ENCODE measurements around the gene LRRC43.

The LRRC43 gene

GRCh38 chr12:122182887-122183587 is at the start of gene LRRC43:
TSS of gene LRRC43 (plus strand) at chr12:122183123. CDS start at chr12:122183145, 22 bp downstream.
- DNase-seq = peak; percentile 38

GRCh38 chr12:122133192-122133950 is 49.6 kb upstream of the LRRC43 start:
- no peak for DNase-seq

DNA sequence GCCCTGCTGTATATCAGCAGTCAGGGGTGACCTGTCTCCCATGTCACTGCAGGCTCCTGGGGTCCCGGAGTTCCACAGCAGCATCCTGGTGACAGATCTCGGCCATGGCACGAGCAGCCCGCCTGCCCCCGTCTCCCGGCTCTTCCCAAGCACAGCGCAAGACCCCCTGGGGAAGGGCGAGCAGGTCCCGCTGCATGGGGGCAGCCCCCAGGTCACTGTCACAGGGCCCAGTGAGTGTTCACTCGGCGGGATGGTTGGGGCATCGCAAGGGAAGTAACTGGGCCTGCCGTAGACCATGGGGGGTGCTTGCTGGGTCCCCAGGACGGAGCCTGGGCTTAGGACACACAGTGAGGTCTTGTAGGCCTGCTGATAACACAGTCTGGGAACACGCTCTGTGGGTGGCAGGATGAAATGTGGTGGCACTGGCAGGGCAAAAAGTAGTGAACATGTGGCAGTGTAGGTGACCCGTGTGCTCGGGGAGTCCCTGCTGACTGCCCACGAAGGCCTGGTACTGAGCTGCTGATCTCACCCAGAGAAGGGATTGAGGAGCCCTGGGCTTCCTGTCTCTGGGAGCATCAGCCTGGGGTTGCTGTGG is 47.4 kb upstream of the LRRC43 start:
- DNase-seq = no peak

DNA sequence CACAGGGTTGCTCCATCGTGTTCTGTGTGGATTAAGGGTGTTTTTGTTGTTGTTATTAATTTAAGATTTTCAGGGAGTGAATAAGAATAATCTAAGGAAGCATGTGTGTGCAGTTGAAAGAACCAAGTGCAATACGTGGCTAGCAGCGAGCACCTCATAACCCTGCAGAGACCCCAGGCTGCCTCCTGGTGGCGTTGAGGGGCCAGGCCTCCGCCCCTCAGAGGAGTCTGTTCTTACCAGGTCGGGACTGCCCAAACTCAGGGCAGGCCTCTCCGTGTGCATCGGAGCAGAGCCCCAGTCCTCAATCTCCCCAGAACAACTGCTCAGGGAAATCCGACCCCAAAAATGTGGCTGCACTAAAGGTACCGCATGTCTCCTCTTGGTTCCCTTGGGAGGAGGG is 45.7 kb upstream of the LRRC43 start:
- DNase-seq = peak; percentile 53

DNA sequence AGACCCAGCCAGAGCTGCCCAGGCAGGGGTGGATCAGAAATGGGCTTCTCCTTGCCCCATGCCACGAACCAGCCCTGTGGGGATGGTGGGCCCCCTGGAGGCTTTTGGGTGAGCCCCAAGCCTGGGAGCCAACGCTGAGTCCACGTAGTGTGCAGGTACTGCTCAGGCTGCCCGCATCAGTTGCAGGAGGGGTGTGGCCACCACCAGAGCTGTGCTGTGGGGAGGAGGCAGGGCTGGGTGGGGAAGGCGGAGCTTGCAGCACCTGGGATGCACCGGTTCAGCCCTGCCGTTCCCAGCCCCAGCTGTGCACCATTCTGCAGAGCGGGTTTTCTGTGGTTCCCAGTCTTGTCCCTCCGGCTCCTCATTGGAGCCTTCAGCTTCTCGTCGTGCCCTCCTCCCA is 45.2 kb upstream of the LRRC43 start:
- DNase-seq = peak; percentile 87

DNA sequence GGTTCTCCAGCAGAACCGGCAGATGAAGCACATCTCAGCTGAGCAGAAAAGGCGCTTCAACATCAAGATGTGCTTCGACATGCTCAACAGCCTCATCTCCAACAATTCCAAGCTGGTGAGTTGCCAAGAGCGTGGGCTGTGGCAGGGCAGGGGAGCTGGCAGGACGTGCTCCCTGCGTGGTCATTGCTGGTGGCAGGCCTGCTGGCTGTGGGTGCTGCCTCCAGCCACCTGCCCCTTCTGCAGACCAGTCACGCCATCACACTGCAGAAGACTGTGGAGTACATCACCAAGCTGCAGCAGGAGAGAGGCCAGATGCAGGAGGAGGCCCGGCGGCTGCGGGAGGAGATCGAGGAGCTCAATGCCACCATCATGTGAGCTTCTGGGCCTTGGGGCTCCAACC is 44.7 kb upstream of the LRRC43 start:
- no peak for DNase-seq

DNA sequence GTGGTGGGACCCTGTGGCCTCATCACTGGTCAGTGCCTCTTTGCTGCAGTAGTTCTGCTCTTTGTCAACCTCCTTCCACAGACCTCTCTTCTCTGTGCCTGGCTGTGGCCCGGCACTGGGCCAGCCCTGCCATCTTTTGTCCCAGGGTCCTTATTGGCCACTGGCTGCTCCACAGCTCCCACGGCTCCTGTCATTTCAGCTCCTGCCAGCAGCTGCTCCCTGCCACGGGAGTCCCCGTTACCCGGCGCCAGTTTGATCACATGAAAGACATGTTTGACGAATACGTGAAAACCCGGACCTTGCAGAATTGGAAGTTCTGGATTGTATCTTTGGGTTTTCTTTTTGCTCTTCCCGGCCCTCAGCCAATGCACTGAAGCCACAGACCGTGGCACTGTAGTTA is 44.3 kb upstream of the LRRC43 start:
- DNase-seq = no peak

GRCh38 chr12:122139266-122139665 is 43.7 kb upstream of the LRRC43 start:
- no peak for DNase-seq

GRCh38 chr12:122139941-122140340 is 43.0 kb upstream of the LRRC43 start:
- DNase-seq = no peak

GRCh38 chr12:122140467-122141257 is 42.3 kb upstream of the LRRC43 start:
- DNase-seq = no peak

DNA sequence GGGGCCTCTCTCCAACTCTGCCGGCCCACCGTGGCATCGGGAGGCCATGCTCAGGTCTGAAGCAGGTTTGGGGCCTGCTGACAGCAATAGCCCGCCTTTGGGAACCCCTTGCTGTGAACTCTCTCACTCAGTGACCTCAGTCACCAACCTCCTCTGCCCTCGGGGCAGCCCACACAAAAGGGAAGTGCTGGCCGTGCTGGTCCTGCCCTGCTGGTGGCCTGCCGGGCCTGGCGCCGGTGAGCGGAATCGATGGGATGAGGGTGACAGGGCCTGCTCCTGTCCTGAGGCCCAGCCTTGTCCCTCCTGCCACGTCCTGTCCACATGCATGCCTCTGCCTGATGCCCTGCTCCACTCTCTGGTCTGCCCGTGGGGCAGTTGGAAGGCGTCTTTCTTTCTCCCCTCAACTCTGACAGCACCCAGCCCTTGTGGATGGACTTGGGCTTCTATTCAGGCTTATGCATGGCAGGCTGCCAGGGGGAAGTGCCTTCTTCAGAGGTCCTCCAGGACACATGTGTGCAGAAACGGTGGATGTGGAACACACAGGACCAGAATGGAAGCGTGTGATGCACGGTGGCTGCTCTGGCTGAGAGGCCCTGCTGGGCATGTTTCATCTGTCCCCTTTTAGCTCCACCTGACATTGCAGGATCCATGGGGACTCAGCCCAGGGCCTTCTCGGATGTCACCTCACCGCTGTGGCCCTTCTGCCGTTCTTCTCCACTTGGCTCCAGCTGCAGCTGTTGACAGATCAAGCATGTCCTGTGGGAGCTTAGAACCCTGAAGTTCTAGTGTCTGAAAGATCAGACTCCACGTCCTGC is 40.8 kb upstream of the LRRC43 start:
- DNase-seq = no peak

DNA sequence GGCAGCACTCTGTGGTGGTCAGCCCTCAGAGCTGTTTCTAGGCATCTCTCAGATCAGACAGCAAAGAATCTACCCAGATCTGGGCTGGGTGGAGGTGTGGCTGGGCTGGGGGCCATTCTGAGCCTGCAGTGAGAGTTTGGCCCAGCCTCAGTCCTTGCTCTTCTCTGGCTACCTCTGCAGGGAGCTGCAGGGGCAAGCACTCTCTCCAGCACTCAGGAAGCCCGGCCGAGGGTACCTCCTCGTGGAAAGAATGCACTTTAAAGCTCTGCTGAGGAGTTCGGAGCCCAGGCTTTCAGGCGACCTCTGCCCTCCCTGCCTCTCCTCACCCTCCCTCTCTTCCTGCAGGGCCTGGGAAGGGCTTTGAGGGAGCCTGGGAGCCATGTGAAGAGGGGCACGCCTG is 40.1 kb upstream of the LRRC43 start:
- DNase-seq = no peak

GRCh38 chr12:122144885-122145284 is 38.0 kb upstream of the LRRC43 start:
- DNase-seq = no peak

- DNase-seq = no peak
Measured at GRCh38 chr12:122145505-122146330, 37.2 kb upstream of the LRRC43 start.

DNA sequence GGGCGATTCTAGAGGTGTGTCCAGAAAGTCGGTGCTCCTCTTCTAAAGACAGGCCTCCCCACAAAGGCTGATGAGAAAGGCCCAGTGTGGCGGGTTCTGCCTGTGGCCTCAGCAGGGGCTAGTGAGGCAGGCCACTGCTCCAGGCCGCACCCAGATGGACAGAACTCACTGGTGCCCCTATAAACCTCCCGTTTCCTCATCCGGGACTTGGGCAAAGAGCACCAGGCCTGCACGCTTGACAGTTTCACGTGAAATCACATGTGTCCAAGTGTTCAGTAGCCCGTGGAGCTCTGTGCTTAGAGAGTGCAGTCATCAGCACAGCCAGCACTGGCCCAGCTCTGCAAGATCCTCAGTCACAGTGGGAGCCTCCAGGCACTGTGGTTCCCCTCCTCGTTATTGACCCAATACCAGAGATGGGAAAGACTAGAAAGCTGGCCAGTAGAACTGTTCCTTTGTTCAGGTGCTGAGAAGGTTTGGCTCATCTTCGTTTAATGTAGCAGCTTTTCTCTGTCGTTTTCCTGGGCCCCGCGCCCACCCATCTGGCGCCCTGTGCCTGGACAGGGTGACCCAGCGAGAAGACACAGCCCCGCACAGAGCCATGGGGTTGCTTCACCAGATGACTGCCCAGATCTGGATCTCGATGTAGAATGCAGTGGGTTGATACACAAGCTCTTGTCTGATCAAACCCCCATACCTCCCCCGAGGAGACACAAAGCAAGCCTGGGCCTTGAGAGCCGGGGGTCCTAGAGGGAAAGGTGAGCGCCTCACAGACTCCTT is 35.2 kb upstream of the LRRC43 start:
- DNase-seq = no peak

- DNase-seq = no peak
Measured at GRCh38 chr12:122148657-122149056, 34.3 kb upstream of the LRRC43 start.

GRCh38 chr12:122150127-122150681 is 32.7 kb upstream of the LRRC43 start:
- no peak for DNase-seq

GRCh38 chr12:122152754-122153153 is 30.2 kb upstream of the LRRC43 start:
- no peak for DNase-seq

- no peak for DNase-seq
Measured at GRCh38 chr12:122155705-122156104, 27.2 kb upstream of the LRRC43 start.

GRCh38 chr12:122158700-122159285 is 24.1 kb upstream of the LRRC43 start:
- no peak for DNase-seq

Measured in NCI-H2107 (cell line).